Islet of Langerhans (tissue), 1 donor: Measurements from ENCODE around the gene PREX1.
"Not testable (repeated sequence)": the region's sequence is repeated elsewhere in the genome, so short reads cannot be mapped to it uniquely, and the experiment has no call there.

Source experiments
- FAIRE-seq: peaks from one replicate; lab custom pipeline; 2011; peaks lifted over from hg19 to GRCh38; lab: Jason Lieb, UNC

Gene PREX1

GRCh38 chr20:48791014-48791413, 36.8 kb downstream of the PREX1 start:
- peak; percentile 94 for FAIRE-seq

GRCh38 chr20:48790473-48791003, 37.3 kb downstream of the PREX1 start:
- FAIRE-seq: no peak

- FAIRE-seq: no peak
These were observed 37.9 kb downstream of the PREX1 start for GRCh38 chr20:48789781-48790472.

GRCh38 chr20:48789185-48789668, 38.6 kb downstream of the PREX1 start:
- no peak for FAIRE-seq

GRCh38 chr20:48788486-48789072, 39.2 kb downstream of the PREX1 start:
- FAIRE-seq: no peak

- FAIRE-seq: no peak
These were observed 39.9 kb downstream of the PREX1 start for GRCh38 chr20:48787861-48788375.

GRCh38 chr20:48786951-48787705, 40.7 kb downstream of the PREX1 start:
- FAIRE-seq: no peak

GRCh38 chr20:48785801-48786200, 42.0 kb downstream of the PREX1 start:
- no peak for FAIRE-seq

- no peak for FAIRE-seq
These were observed 42.5 kb downstream of the PREX1 start for GRCh38 chr20:48785256-48785655.

GRCh38 chr20:48784273-48784641, 43.5 kb downstream of the PREX1 start:
- no peak for FAIRE-seq

GRCh38 chr20:48783533-48784272, 44.1 kb downstream of the PREX1 start:
- no peak for FAIRE-seq

GRCh38 chr20:48782901-48783308, 44.9 kb downstream of the PREX1 start:
- FAIRE-seq: no peak

GRCh38 chr20:48782053-48782452, 45.7 kb downstream of the PREX1 start:
- no peak for FAIRE-seq

- FAIRE-seq: no peak
These were observed 46.2 kb downstream of the PREX1 start for GRCh38 chr20:48781634-48782033.

- no peak for FAIRE-seq
These were observed 48.4 kb downstream of the PREX1 start for GRCh38 chr20:48779435-48779834.

GRCh38 chr20:48777821-48778220, 50.0 kb downstream of the PREX1 start:
- no peak for FAIRE-seq

- FAIRE-seq: no peak
These were observed 50.8 kb downstream of the PREX1 start for GRCh38 chr20:48777005-48777404.

- FAIRE-seq: no peak
These were observed 51.5 kb downstream of the PREX1 start for GRCh38 chr20:48776306-48776705.

GRCh38 chr20:48775545-48775944, 52.3 kb downstream of the PREX1 start:
- FAIRE-seq: not testable (repeated sequence)

- no peak for FAIRE-seq
These were observed 53.1 kb downstream of the PREX1 start for GRCh38 chr20:48774696-48775095.

GRCh38 chr20:48773837-48774418, 53.9 kb downstream of the PREX1 start:
- no peak for FAIRE-seq
